C4-2B (cell line): ENCODE results near the gene TRIM4.

ENCODE experiments used
- CTCF ChIP-seq: fragments of 450-650 bp; conservative IDR thresholded peaks from 2 replicates; pipeline ENCODE4 v1.5.1; 2017; ENCODE audit warnings: mild to moderate bottlenecking
- ZFX ChIP-seq: fragments of 450-650 bp; IDR thresholded peaks from 2 replicates; pipeline ENCODE4 v1.6.1; 2017

GRCh38 chr7:99876933-99877332 is 42.4 kb downstream of the TRIM4 start, which contains the start of gene OR2AE1:
- TF ChIP-seq CTCF (no peak), ZFX (no peak)
